GM19099 (cell line): Measurements from ENCODE around the gene POLR3F.

ENCODE experiments used
- POLR2A ChIP-seq: IDR thresholded peaks from 3 replicates; pipeline ENCODE4 v1.6.1; 2011; ENCODE audit warnings: low read depth; ENCODE audit not compliant: insufficient read length; ENCODE audit errors: extremely low read depth

Gene POLR3F

DNA sequence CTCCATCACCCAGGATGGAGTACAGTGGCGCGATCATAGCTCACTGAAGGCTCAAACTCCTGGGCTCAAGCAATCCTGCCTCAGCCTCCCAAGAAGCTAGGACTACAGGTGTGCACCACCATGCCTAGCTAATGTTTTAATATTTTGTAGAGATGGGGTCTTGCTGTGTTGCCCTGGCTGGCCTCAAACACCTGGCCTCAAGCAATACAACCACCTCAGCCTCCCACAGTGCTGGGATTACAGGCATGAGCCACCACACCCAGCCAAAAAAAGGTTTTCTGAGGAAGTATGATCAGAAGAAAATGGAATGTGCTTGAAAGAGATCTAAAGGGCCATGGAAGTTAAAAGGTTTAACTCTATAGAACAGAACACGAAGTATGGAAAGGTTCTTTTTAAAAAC, 21.1 kb downstream of the POLR3F start:
- TF ChIP-seq POLR2A, result no peak

DNA sequence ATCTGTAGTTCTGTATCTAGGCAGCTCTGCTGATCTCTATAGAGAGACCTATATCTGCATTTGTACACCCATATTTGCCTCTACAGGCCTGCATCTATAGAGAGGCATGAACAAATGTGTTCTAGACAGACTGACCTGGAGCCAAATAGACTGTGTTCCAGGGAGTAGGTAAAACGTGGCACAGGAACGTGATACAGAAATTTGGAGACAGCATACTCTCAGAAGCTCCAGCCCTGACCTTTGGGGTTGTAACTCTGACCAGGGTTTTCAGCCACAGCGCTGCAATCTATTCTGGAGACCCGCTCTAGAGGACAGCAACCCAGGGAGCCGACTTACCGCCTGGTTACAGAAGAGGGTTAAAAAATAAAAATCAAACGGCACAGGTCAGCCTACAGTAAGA, 28.9 kb downstream of the POLR3F start:
- no peak for TF ChIP-seq POLR2A

DNA sequence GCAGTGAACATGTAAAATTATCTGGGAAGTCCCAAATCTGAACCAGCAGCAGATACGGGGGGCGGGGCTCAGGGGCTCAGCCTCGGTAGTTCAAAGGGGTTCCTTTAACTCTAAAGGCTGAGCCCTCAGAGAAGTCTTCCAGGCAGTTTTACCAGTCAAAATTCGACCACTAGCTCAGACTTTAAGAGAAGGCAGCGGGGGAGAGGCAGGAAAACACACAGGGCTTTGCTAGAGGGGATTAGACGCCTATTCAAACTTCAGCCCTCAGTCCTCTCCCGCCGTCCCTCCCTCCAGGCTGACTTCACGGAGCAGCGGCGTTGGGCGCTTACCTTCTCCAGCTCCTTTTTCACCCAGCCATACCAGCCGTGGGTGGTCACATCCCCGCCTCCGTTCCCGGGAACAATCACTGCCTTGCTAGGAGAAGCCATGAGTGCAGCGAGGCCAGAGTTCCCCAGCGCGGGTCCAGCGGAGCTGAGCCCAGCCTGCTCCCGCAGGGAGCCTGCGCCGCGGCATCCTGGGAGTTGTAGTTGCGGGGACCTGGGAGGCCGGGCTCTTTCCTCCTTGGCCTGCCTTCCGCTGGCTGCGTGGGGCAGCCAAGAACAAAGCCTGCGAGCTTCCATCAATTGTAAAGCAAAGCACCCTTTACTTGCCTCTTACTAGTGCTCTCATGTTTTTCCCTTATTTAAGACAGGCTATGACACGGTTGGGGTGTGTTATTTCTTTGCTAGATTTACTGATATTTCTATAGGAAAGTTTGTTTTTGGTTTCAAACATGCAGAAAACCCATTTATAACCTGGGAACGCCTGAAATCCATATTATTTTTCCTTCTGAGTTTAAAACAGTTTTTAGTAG, 29.8 kb downstream of the POLR3F start, which contains the start of gene RBBP9:
TSS of gene RBBP9 (minus strand) at position 486 of the 853 bp plus-strand sequence. CDS start at position 428, 58 bp downstream.
- peak; percentile 56 for TF ChIP-seq POLR2A

DNA sequence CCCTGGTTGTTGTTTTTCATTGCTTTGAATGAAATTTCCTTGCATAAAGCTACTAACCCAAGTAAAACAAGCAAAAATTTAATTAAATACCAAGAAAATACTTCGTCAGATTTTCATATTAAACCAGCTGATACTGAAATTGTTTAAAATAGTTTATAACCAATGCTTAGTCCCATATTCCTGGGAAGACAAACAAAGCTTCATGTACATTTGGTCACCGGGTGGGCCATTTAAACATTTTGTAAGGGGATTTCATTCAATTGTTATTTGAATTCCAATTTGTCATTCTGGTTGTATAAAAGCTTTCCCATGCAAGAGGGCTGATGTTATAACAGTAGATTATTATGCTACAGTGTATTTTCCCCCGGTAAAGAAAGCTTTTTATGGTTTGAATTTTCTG, 30.4 kb downstream of the POLR3F start:
- no peak for TF ChIP-seq POLR2A

DNA sequence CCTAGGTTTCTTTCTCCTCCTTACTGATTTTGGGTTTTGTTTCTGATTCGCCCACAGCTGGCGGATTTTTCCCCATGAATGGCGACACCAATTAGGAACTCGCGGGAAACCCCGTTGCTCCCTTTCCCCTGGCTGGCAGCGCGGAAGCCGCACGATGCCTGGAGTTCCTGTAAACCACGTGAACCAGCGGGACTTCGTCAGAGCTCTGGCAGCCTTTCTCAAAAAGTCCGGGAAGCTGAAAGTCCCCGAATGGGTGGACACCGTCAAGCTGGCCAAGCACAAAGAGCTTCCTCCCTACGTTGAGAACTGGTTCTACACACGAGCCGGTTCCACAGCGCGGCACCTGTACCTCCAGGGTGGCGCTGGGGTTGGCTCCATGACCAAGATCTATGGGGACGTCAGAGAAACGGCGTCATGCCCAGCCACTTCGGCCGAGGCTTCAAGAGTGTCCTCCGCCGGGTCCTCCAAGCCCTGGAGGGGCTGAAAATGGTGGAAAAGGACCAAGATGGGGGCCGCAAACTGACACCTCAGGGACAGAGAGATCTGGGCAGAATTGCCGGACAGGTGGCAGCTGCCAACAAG, 37.4 kb downstream of the POLR3F start:
- TF ChIP-seq POLR2A, result no peak

DNA sequence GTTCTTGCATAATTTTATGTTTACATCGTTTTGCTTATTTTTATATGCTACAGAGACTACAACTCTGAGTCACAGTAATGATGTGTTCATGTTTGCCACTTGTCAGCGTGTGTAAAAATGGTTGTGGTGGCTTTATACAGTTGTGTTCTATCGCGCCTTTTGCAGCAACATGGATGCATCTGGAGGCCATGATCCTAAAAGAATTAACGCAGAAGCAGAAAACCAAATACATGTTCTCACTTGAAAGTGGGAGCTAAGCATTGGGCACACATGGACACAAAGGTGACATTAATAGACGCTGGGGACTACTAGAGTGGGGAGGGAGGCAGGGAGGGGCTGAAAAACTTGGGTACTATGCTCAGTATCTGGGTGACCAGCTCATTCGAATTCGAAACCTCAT, 39.6 kb downstream of the POLR3F start:
- no peak for TF ChIP-seq POLR2A

DNA sequence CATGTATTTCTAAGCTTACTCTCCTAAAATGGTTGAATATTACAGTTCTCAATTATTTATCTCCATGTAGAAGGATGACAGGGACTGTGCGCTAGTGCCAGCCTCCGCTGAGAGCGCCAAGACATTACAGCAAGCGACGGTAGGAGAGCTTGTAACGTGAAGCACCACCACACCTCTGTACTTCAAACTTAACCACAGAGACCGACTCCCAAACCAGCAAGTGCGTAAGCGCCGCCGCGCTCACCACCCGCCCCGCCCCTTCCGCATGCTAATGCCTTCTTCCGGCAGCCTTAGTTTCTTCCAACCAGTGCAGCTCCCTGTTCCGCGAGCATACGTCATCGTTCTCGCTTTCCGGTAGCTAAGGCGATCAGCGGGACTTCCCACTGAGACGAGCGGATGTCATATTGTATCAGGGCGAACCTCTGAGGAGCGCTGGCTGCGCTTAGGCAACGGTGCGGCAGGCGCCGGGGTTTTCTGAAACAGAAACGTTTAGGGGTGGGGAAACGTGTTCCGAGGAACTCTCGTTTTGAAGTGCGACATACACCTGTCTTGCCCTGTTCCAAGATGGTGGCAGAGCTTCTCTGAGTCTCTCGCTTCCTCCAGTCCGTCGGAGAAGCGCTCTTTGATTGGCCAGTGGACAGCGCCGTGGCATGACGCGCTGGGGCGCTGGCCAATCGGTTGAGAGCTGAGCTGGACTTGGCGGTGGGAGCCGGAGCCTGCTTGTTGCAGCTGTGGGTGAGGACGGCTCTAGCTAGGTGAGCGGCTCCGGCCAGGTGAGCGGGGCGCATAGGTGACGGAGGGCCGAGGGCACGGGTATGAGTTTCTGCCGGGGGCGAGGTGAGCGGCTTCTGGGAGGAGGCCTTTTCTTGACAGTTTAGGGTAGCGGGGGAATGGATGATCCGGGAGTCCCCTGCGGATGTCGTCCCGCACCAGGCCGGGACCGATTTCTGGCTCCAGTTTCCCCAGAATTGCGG, 40.3 kb downstream of the POLR3F start, which contains the start of gene SEC23B:
TSS of gene SEC23B (plus strand) at position 723 of the 974 bp plus-strand sequence. CDS start 2,896 bp downstream, outside the sequence.
- TF ChIP-seq POLR2A, result peak; percentile 83

DNA sequence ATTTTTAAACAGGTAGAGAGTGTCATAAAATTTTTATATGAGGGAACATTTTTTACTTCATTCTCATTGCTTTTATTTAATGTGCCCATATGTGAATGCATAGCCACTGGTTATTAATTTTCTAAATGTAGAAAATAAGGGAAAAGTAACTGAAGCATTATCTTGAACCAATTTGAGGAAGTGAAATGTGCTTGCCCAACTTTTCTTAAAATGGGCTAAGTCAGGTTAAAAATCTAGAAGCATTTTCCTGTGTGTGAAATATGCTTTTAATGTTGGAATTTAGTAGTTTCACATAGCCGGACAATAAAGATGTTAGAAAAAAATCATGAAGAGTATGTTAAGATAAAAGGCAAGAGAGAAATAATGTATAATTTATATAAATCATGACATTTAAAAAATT, 44.4 kb downstream of the POLR3F start:
- no peak for TF ChIP-seq POLR2A

DNA sequence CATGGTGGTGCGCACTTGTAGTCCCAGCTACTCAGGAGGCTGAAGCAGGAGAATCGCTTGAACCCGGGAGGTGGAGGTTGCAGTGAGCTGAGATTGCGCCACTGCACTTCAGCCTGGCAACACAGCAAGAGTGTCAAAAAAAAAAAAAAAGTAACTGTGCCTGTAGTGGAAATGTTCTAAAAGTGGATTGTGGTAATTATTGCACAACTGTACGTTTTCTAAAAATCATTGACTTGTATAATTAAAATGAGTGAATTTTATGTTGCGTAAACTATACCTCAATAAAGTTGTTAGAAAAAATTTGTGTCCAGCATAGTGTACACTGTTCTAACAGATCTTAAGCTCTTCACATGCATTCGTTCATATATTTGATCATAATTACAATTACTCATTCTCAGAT, 46.0 kb downstream of the POLR3F start:
- no peak for TF ChIP-seq POLR2A

DNA sequence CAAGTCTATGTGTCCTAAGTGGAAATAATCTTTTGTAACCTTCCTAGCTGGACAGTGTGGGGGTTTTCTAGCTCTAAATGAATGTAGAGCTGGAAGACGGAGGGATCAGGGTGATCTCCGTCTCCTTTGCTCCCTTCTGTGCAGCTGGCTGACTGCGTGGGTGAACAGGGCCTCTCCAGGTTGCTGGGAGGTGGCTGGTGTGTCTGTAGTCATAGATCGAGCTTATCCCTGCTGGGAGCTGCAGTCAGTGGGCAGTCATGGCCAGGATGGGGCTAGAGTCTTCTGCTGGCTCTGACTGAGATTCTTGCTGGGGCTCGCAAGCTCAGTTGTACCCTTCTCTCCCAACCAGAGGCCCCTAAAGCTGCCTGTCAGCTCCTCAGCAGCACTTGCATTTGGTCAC, 46.9 kb downstream of the POLR3F start:
- TF ChIP-seq POLR2A, result no peak

DNA sequence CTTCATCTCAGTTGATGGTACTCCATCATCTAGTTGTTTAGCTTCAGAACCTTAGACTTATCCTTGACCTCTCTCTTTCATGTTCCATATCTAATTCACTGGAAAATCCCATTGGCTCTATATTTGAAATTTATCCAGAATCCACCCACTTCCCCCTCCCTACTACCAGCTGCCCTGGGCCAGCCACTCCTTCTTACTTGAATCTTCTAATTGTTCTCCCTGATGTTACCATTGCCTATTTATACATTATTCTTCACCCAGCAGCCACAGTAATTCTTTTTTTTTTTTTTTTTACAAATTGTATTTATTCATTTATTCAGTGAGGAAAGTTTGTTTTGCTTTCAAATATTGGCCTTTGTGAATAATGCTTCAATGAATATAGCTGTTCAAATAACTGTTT, 48.8 kb downstream of the POLR3F start:
- TF ChIP-seq POLR2A, result no peak

DNA sequence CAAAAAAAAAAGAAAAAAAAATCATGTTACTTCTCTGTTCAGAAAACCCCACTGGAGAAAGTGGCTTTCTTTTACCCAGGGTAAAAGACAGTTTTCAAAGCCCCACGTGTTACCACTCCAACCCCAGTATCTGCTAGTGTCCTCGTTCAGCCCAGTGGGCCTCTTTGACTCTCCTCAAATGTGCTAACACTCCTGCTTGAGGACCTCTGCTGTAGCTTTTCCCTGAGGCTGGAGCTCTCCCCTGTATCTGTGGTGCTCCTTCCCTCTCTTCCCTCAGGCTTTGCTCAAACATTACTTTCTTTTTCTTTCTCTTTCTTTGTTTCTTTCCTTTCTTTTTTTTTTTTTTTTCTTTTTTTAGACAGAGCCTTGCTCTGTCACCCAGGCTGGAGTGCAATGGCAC, 55.9 kb downstream of the POLR3F start:
- no peak for TF ChIP-seq POLR2A

DNA sequence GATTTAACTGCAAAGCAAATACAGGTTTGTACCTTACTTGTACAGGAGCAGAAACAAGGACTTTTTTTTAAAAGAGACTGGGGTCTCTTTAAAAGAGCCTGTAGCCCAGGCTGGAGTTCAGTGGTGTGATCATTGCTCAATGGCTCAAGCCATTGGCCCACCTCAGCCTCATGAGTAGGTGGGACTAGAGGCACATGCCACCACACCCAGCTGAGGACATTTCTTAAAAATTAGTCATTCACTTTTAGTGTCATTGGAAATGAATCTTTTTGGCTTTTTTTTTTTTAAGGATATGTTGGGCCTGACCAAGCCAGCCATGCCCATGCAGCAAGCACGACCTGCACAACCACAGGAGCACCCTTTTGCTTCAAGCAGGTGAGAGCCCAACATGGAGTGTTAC, 57.5 kb downstream of the POLR3F start:
- TF ChIP-seq POLR2A, result no peak

DNA sequence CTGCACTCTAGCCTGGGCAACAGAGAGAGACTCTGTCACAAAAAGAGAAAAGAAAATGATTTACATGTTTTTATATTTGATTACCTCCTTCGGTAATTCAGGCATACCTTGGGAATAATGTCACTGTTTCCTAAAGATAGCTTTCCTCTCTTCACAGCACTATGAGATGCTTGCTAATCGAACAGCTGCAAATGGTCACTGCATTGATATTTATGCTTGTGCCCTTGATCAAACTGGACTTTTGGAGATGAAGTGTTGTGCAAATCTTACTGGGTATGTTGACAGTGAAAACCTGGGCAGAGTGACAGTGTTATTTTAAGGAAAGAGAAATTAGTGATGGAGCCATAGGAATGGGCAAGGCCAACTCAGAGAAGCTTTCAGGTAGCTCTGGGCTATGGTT, 60.1 kb downstream of the POLR3F start:
- TF ChIP-seq POLR2A, result no peak

DNA sequence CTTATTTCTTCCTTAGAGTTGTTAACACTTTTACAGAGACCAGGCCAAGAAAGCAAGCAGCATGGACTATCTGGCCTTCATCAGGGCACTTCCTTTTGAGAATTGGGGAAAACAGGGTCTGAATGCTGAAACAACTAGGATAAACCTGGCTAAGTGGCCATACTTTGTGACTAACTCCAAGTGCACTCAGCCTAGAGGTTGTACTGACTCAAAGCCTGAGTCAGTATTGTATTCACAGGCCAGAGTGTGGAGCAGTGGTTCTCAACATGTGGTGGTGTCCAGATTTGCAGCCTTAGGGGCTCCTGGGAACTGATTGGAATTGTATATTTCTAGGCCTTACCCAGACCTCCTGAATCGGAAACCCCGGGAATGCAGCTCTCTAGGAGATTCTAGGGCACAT, 60.6 kb downstream of the POLR3F start:
- no peak for TF ChIP-seq POLR2A
